Smooth muscle cell (in vitro differentiated cells): ENCODE measurements around the gene IL11. TPM values are rescaled to one million over a fixed set of nuclear protein-coding genes. Genes with fewer than 3 reads are reported as not detected.
A peak's percentile ranks its signal among the peaks of the same experiment; 100 is the strongest.

Experiments
- DNase-seq: peaks from one replicate; lab custom pipeline; 2025; ENCODE audit not compliant: unreplicated experiment; lab: John Stamatoyannopoulos, UW
- H2AFZ ChIP-seq: fragments of 200-600 bp; sonication (generic); 2 replicates; pipeline ENCODE4 v1.6.0; 2016; ENCODE audit warnings: antibody characterized with exemption, low read depth, mild to moderate bottlenecking
- H3F3A ChIP-seq: fragments of 200-600 bp; sonication (generic); 2 replicates; pipeline ENCODE4 v1.6.0; 2017; ENCODE audit warnings: antibody characterized with exemption, low read depth
- H3K27ac ChIP-seq: fragments of 200-600 bp; sonication (generic); 2 replicates; pipeline ENCODE4 v1.5.1; 2016; ENCODE audit warnings: low read depth, mild to moderate bottlenecking
- H3K27me3 ChIP-seq: fragments of 200-600 bp; sonication (generic); 2 replicates; pipeline ENCODE4 v1.6.1; 2016; ENCODE audit warnings: low read depth, mild to moderate bottlenecking
- H3K36me3 ChIP-seq: fragments of 200-600 bp; sonication (generic); 2 replicates; pipeline ENCODE4 v1.5.1; 2016; ENCODE audit warnings: low read depth
- H3K4me1 ChIP-seq: fragments of 200-600 bp; sonication (generic); 2 replicates; pipeline ENCODE4 v1.5.1; 2016; ENCODE audit warnings: low read depth
- H3K4me2 ChIP-seq: fragments of 200-600 bp; sonication (generic); 2 replicates; pipeline ENCODE4 v1.6.0; 2016; ENCODE audit warnings: mild to moderate bottlenecking
- H3K4me3 ChIP-seq: fragments of 200-600 bp; sonication (generic); 2 replicates; pipeline ENCODE4 v1.5.1; 2016; ENCODE audit warnings: mild to moderate bottlenecking
- H3K79me2 ChIP-seq: fragments of 200-600 bp; sonication (generic); 2 replicates; pipeline ENCODE4 v1.6.0; 2016; ENCODE audit warnings: low read depth, mild to moderate bottlenecking
- H3K9ac ChIP-seq: fragments of 200-600 bp; sonication (generic); 2 replicates; pipeline ENCODE4 v1.6.0; 2016; ENCODE audit warnings: low read depth
- H3K9me3 ChIP-seq: fragments of 200-600 bp; sonication (generic); replicated peaks from 2 replicates; pipeline ENCODE4 v1.5.1; 2016; ENCODE audit warnings: low read depth
- H4K20me1 ChIP-seq: fragments of 200-600 bp; sonication (generic); 2 replicates; pipeline ENCODE4 v1.6.0; 2016; ENCODE audit warnings: low read depth
- CTCF ChIP-seq: fragments of 200-600 bp; sonication (generic); IDR thresholded peaks from 2 replicates; pipeline ENCODE4 v1.5.1; 2017; ENCODE audit warnings: borderline replicate concordance, mild to moderate bottlenecking, antibody characterized with exemption; ENCODE audit not compliant: insufficient read depth, poor library complexity, severe bottlenecking
- WGBS: methylation state at CpG from one replicate; pipeline ENCODE4 v1.1.7; 2016; ENCODE audit warnings: low lambda C conversion rate; 5-methylcytosine and 5-hydroxymethylcytosine counted together
- polyA plus RNA-seq: library from polyadenylated mRNA; unstranded; fragments of >200 nt; fragmentation: Nextera tagmentation; extraction: Ambion mirVana; gene quantifications from 2 replicates; pipeline ENCODE4 v1.2.1, GENCODE V29; 2016
- total RNA-seq: library from RNA; depleted of rRNA; stranded (reverse); fragments of >200 nt; gene quantifications from 2 replicates; pipeline ENCODE4 v1.2.3, GENCODE V29; 2014

The IL11 gene
- total and polyA plus RNA-seq, 2 experiments from 2014 or later, result 40.1 to 66.4 TPM

GRCh38 chr19:55366790-55367189 lies 3.5 kb downstream of the IL11 start:
- TF ChIP-seq CTCF, result no peak
- Histone ChIP-seq H3K9ac (no peak overlapping the region), H3F3A (peaks cover 38% of the 10 kb centered on the region), H3K4me1 (peaks cover 12% of the 10 kb centered on the region), H3K4me3 (no peak overlapping the region), H3K27me3 (no peaks in the 10 kb centered on the region), H3K4me2 (no peak overlapping the region), H3K79me2 (peaks cover 4% of the 10 kb centered on the region), H3K9me3 (no peaks in the 10 kb centered on the region), H3K27ac (no peak overlapping the region), H3K36me3 (no peaks in the 10 kb centered on the region), H4K20me1 (peaks cover 31% of the 10 kb centered on the region), H2AFZ (no peak overlapping the region)
- DNase-seq, result no peak
- 100% methylated on average over 3 of the region's 3 CpGs for WGBS

- Histone ChIP-seq H3K36me3 (no peaks in the 10 kb centered on the region), H3K79me2 (peaks cover 4% of the 10 kb centered on the region), H3K4me2 (no peak overlapping the region), H3K27me3 (no peaks in the 10 kb centered on the region), H3F3A (peaks cover 33% of the 10 kb centered on the region), H4K20me1 (peaks cover 31% of the 10 kb centered on the region), H3K9ac (no peak overlapping the region), H3K9me3 (no peaks in the 10 kb centered on the region), H3K4me3 (no peak overlapping the region), H2AFZ (no peak overlapping the region), H3K27ac (no peak overlapping the region), H3K4me1 (peaks cover 12% of the 10 kb centered on the region)
- WGBS, result 93% methylated on average over 16 of the region's 19 CpGs
- DNase-seq, result no peak
- TF ChIP-seq CTCF, result no peak
These were observed 4.3 kb downstream of the IL11 start for GRCh38 chr19:55365964-55366363.

DNA sequence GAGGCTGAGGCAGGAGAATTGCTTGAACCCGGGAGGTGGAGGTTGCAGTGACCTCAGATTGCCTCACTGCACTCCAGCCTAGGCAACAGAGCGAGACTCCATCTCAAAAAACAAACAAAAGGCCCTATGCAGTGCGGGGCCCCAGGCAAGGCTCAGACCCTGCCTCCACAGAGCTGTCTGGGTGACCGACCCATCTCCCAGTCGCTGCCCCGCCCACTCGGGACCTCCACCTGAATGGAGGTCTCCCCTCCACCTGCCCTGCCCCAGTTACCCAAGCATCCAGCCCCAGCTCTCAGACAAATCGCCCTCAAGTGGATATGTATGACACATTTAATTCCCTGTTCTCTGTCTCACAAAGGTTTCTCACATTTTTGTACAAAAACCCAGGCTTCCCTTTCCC lies 5.0 kb downstream of the IL11 start:
- Histone ChIP-seq H3K4me1 (peaks cover 12% of the 10 kb centered on the region), H3K27me3 (no peaks in the 10 kb centered on the region), H3K36me3 (no peaks in the 10 kb centered on the region), H3K79me2 (peaks cover 4% of the 10 kb centered on the region), H2AFZ (no peak overlapping the region), H3F3A (peaks cover 29% of the 10 kb centered on the region), H3K4me2 (no peak overlapping the region), H3K27ac (no peak overlapping the region), H3K4me3 (no peak overlapping the region), H3K9ac (no peak overlapping the region), H3K9me3 (no peaks in the 10 kb centered on the region), H4K20me1 (peaks cover 31% of the 10 kb centered on the region)
- WGBS, result 96% methylated on average over 8 of the region's 8 CpGs
- no peak for DNase-seq
- no peak for TF ChIP-seq CTCF

- 64% methylated on average over 27 of the region's 27 CpGs for WGBS
- Histone ChIP-seq H3K79me2 (no peaks in the 10 kb centered on the region), H3K27ac (peak within 1 kb of the TSS; percentile 52), H3K4me1 (peaks cover 6% of the 10 kb centered on the region), H3K4me2 (no peak within 1 kb of the TSS), H3K27me3 (no peaks in the 10 kb centered on the region), H4K20me1 (peaks cover 22% of the 10 kb centered on the region), H3K4me3 (no peak within 1 kb of the TSS), H3K9ac (no peak within 1 kb of the TSS), H3F3A (peaks cover 22% of the 10 kb centered on the region), H2AFZ (no peak within 1 kb of the TSS), H3K9me3 (no peaks in the 10 kb centered on the region), H3K36me3 (no peaks in the 10 kb centered on the region)
- no peak for DNase-seq
- no peak for TF ChIP-seq CTCF
These were observed 7.1 kb downstream of the IL11 start, which contains the start of gene GARIN5B for GRCh38 chr19:55362990-55363716. GARIN5B (minus strand) TSS chr19:55363260; CDS start chr19:55363066, 194 bp downstream.
